ENCODE measurements around the gene FETUB.

- TF ChIP-seq CTCF (conservative IDR thresholded peaks at IDR 0.05; ENCODE audit: low read length) = no peak
- TF ChIP-seq EZH2phosphoT487 (IDR thresholded peaks at IDR 0.05; ENCODE audit: borderline replicate concordance, low read depth, low read length) = no peak
Observed at GRCh38 chr3:186653080-186653707, 13.0 kb downstream of the FETUB start.

All from OCI-LY7 (cell line).